ENCODE results near the gene SETD6.

DNA sequence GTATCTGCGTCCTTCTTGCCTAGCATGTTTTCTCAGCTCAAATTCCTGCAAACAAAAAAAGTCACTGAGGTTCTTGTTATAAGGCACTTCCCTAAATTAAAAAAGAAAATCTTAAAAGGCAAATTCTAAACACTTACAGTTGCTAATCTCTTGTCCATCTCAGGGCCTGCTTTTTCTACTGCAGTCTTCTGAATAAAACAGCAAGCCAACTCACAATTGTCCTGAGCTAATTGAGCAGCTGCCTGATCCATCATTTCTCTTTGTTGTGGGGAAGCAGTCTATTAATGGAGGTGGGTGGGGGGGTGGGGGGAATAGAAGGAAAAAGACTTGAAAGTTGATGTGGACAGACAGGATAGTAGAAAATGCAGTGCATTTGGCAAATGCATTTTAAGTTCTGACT lies 27.0 kb downstream of the SETD6 start:
- TF ChIP-seq, protein P1, sequence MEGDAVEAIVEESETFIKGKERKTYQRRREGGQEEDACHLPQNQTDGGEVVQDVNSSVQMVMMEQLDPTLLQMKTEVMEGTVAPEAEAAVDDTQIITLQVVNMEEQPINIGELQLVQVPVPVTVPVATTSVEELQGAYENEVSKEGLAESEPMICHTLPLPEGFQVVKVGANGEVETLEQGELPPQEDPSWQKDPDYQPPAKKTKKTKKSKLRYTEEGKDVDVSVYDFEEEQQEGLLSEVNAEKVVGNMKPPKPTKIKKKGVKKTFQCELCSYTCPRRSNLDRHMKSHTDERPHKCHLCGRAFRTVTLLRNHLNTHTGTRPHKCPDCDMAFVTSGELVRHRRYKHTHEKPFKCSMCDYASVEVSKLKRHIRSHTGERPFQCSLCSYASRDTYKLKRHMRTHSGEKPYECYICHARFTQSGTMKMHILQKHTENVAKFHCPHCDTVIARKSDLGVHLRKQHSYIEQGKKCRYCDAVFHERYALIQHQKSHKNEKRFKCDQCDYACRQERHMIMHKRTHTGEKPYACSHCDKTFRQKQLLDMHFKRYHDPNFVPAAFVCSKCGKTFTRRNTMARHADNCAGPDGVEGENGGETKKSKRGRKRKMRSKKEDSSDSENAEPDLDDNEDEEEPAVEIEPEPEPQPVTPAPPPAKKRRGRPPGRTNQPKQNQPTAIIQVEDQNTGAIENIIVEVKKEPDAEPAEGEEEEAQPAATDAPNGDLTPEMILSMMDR (IDR thresholded peaks at IDR 0.05): no peak
- TF ChIP-seq POLR2A (IDR thresholded peaks at IDR 0.05): no peak

Measured in thyroid gland (tissue), 4 donors.